ENCODE results near the gene STIM1.

STIM1 gene

DNA sequence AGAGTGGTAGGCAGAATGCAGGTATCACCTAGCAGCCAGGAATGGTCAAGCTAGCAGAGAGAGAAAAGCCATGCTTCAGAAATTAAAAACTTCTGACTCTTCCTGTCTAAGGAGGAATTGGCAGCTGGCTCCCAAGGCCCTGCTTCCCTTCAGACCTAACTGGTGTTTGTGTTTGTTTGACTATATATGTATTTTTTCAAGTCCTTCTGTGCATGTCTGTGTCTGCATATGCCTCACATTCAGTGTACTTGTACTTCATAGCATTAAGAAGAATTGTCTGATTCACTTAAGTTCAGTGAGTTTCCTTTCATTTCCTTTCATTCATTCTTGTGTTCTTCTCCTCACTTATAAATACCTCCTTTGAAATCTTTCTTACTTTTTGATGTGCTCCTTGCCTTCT, 130.2 kb downstream of the STIM1 start:
- H4K20me1 ChIP-seq (ENCODE audit: insufficient read depth, low read length): no peaks in the 10 kb centered on the region
- no peak overlapping the region for H3K4me3 ChIP-seq (ENCODE audit: low read depth, low read length, poor library complexity, severe bottlenecking)
- no peak overlapping the region for H3K9ac ChIP-seq (ENCODE audit: low read length)
- H3K36me3 ChIP-seq (ENCODE audit: insufficient read depth, low read length): no peaks in the 10 kb centered on the region
- H3K4me2 ChIP-seq (ENCODE audit: low read length): no peak overlapping the region
- TF ChIP-seq EZH2 (IDR thresholded peaks at IDR 0.05; ENCODE audit: borderline replicate concordance, low read length): no peak
- TF ChIP-seq, protein P1, sequence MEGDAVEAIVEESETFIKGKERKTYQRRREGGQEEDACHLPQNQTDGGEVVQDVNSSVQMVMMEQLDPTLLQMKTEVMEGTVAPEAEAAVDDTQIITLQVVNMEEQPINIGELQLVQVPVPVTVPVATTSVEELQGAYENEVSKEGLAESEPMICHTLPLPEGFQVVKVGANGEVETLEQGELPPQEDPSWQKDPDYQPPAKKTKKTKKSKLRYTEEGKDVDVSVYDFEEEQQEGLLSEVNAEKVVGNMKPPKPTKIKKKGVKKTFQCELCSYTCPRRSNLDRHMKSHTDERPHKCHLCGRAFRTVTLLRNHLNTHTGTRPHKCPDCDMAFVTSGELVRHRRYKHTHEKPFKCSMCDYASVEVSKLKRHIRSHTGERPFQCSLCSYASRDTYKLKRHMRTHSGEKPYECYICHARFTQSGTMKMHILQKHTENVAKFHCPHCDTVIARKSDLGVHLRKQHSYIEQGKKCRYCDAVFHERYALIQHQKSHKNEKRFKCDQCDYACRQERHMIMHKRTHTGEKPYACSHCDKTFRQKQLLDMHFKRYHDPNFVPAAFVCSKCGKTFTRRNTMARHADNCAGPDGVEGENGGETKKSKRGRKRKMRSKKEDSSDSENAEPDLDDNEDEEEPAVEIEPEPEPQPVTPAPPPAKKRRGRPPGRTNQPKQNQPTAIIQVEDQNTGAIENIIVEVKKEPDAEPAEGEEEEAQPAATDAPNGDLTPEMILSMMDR (IDR thresholded peaks at IDR 0.05; ENCODE audit: low read length): no peak
- no peaks in the 10 kb centered on the region for H3K27me3 ChIP-seq (ENCODE audit: insufficient read depth, low read length)
- no peak overlapping the region for H3K27ac ChIP-seq (ENCODE audit: low read depth, low read length, poor library complexity, severe bottlenecking)
- no peaks in the 10 kb centered on the region for H3K9me3 ChIP-seq (ENCODE audit: low read length)
- peaks cover 11% of the 10 kb centered on the region for H3K4me1 ChIP-seq (ENCODE audit: insufficient read depth, low read length, severe bottlenecking)
- no peak overlapping the region for H2AFZ ChIP-seq (ENCODE audit: low read length)
- no peaks in the 10 kb centered on the region for H3K79me2 ChIP-seq (ENCODE audit: insufficient read depth, low read length)
- H3K9me2 ChIP-seq (ENCODE audit: low read depth, low read length): no peaks in the 10 kb centered on the region
- no peaks in the 10 kb centered on the region for H3F3A ChIP-seq (ENCODE audit: insufficient read depth, low read length)

DNA sequence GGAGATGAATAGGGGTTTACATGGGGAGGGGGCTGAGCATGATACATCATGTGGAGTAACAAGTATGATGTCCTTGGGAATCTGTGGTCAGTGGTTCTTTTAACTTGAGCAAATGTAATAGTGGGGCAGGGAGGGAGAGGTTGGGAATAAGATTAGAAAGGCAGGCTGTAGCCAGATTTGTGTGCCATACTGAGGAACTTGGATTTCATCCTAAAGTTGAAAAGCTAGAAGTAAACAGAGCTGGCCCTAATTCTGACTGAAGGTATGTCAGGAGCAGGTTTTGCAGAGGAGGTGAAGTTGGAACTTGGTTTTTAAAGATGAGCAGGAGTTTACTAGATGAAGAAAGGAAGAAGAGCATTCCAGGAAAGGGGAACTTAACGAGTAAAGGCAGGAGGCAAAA, 130.8 kb downstream of the STIM1 start:
- Histone ChIP-seq H3F3A (ENCODE audit: insufficient read depth, low read length) (no peaks in the 10 kb centered on the region), H3K9me2 (ENCODE audit: low read depth, low read length) (no peaks in the 10 kb centered on the region), H3K27ac (ENCODE audit: low read depth, low read length, poor library complexity, severe bottlenecking) (no peak overlapping the region), H2AFZ (ENCODE audit: low read length) (no peak overlapping the region), H3K27me3 (ENCODE audit: insufficient read depth, low read length) (no peaks in the 10 kb centered on the region), H3K9me3 (ENCODE audit: low read length) (no peaks in the 10 kb centered on the region), H3K9ac (ENCODE audit: low read length) (no peak overlapping the region), H3K4me2 (ENCODE audit: low read length) (no peak overlapping the region), H3K36me3 (ENCODE audit: insufficient read depth, low read length) (no peaks in the 10 kb centered on the region), H3K79me2 (ENCODE audit: insufficient read depth, low read length) (no peaks in the 10 kb centered on the region), H4K20me1 (ENCODE audit: insufficient read depth, low read length) (no peaks in the 10 kb centered on the region), H3K4me1 (ENCODE audit: insufficient read depth, low read length, severe bottlenecking) (peaks cover 11% of the 10 kb centered on the region), H3K4me3 (ENCODE audit: low read depth, low read length, poor library complexity, severe bottlenecking) (no peak overlapping the region)
- TF ChIP-seq EZH2 (IDR thresholded peaks at IDR 0.05; ENCODE audit: borderline replicate concordance, low read length): no peak
- TF ChIP-seq, protein P1 (IDR thresholded peaks at IDR 0.05; ENCODE audit: low read length): no peak

DNA sequence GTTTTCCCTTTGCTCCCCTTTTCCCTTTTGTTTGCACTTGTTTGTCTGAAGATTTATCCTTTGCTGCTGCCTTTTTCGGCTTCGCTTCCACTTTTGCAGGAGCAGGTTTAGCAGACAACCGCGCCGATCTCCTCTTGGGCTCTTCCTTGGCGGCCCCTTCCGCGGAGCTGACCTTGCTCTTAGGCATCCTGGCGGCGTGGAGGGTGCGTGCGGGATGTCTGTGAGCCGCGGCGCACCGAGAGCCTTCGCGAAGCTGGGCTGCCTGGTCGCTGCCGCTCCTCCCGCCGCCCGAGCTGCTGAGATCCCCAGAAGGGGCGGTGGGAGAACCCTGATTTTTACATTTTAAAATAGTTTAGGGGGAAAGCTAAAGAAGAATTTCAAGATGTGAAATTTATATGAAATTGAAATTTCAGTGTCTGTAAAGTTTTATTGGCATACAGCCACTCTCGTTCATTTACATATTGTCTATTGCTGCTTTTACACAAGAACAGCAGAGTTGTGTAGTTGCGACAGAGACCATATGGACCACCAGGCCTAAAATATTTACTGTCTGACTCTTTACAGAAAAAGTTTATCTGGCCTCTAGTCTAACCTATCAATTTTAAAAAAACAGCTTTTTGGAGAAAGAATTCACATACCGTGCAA, 133.9 kb downstream of the STIM1 start:
- Histone ChIP-seq H3K4me2 (ENCODE audit: low read length) (no peak overlapping the region), H3K4me1 (ENCODE audit: insufficient read depth, low read length, severe bottlenecking) (no peaks in the 10 kb centered on the region), H3F3A (ENCODE audit: insufficient read depth, low read length) (no peaks in the 10 kb centered on the region), H3K27me3 (ENCODE audit: insufficient read depth, low read length) (no peaks in the 10 kb centered on the region), H3K4me3 (ENCODE audit: low read depth, low read length, poor library complexity, severe bottlenecking) (no peak overlapping the region), H3K36me3 (ENCODE audit: insufficient read depth, low read length) (no peaks in the 10 kb centered on the region), H3K27ac (ENCODE audit: low read depth, low read length, poor library complexity, severe bottlenecking) (no peak overlapping the region), H2AFZ (ENCODE audit: low read length) (no peak overlapping the region), H3K79me2 (ENCODE audit: insufficient read depth, low read length) (no peaks in the 10 kb centered on the region), H3K9me3 (ENCODE audit: low read length) (peaks cover 5% of the 10 kb centered on the region), H3K9me2 (ENCODE audit: low read depth, low read length) (no peaks in the 10 kb centered on the region), H3K9ac (ENCODE audit: low read length) (no peak overlapping the region), H4K20me1 (ENCODE audit: insufficient read depth, low read length) (no peaks in the 10 kb centered on the region)
- TF ChIP-seq EZH2 (IDR thresholded peaks at IDR 0.05; ENCODE audit: borderline replicate concordance, low read length): no peak
- TF ChIP-seq, protein P1 (IDR thresholded peaks at IDR 0.05; ENCODE audit: low read length): no peak

Data from OCI-LY1 (cell line).